Vein endothelial cell (primary cell): ENCODE data around the gene SAMD4A. TPM values are rescaled to one million over a fixed set of nuclear protein-coding genes. Genes with fewer than 3 reads are reported as not detected.

Experiments used
- total RNA-seq: library from RNA; depleted of rRNA; stranded (reverse); fragments of >200 nt; gene quantifications from 2 replicates; pipeline ENCODE4 v1.2.3, GENCODE V29; 2012

Gene SAMD4A
- 54.9 and 79.0 TPM in 2 replicates for total RNA-seq

GRCh38 chr14:54566410-54567223, at the start of gene SAMD4A:
Gene SAMD4A, plus strand, starts transcription at chr14:54567128. Its CDS starts 789 bp downstream, at chr14:54567917.

Other genes starting within 250 kb of the SAMD4A start
- gene CDKN3, start 170.1 kb upstream of the SAMD4A start, total RNA-seq: 22.5 and 40.1 TPM in 2 replicates
- 157 and 164 TPM in 2 replicates for gene CNIH1, start 125.8 kb upstream of the SAMD4A start, total RNA-seq
- gene GMFB, start 78.1 kb upstream of the SAMD4A start, total RNA-seq: 62.1 and 84.7 TPM in 2 replicates
- gene CGRRF1, start 57.2 kb upstream of the SAMD4A start, total RNA-seq: 12.1 and 12.4 TPM in 2 replicates